A673 (cell line): Measurements from ENCODE around the gene MXRA7.

Experiments used
- CTCF ChIP-seq: fragments of 300-800, 200-600 bp; sonication (generic); conservative IDR thresholded peaks from 2 replicates; pipeline ENCODE4 v1.5.1; 2017; ENCODE audit warnings: low read depth, mild to moderate bottlenecking, antibody characterized with exemption, low read length, moderate library complexity, mixed read lengths
- EZH2 ChIP-seq: fragments of 200-600 bp; sonication (generic); IDR thresholded peaks from 2 replicates; pipeline ENCODE4 v1.6.1; 2017; ENCODE audit warnings: borderline replicate concordance, low read depth, mild to moderate bottlenecking, mixed read lengths, antibody characterized with exemption, low read length; ENCODE audit not compliant: poor library complexity, severe bottlenecking

GRCh38 chr17:76679239-76679638 lies 31.5 kb downstream of the MXRA7 start:
- TF ChIP-seq CTCF, result no peak
- TF ChIP-seq EZH2, result no peak
